Activated naive CD4-positive, alpha-beta T cell treated with anti-CD3 and anti-CD28 coated beads for 36 hours (primary cell): ENCODE results near the gene NES. TPM values are rescaled to one million over a fixed set of nuclear protein-coding genes. Genes with fewer than 3 reads are reported as not detected.

Experiments
- CTCF ChIA-PET: fragments of 350-600 bp; sonication (Branson Sonifier 250); formaldehyde crosslinking; loops from one replicate; lab custom pipeline; 2021; ENCODE audit warnings: antibody characterized with exemption; lab: Charles Lee
- DNase-seq: peaks from one replicate; pipeline ENCODE4 v3.0.0-alpha.2; 2020
- H3K27ac Mint-ChIP-seq: one replicate; pipeline ENCODE4 v1.8.0; 2021; ENCODE audit warnings: mild to moderate bottlenecking, mixed read lengths
- H3K27me3 Mint-ChIP-seq: one replicate; pipeline ENCODE4 v1.8.0; 2021; ENCODE audit warnings: low read depth, mixed read lengths
- H3K36me3 Mint-ChIP-seq: one replicate; pipeline ENCODE4 v1.8.0; 2021; ENCODE audit warnings: low read depth, mixed read lengths
- H3K4me1 Mint-ChIP-seq: one replicate; pipeline ENCODE4 v1.8.0; 2021; ENCODE audit warnings: low read depth, mixed read lengths
- H3K4me3 Mint-ChIP-seq: one replicate; pipeline ENCODE4 v1.8.0; 2021; ENCODE audit warnings: mild to moderate bottlenecking, moderate library complexity, mixed read lengths
- H3K9me3 Mint-ChIP-seq: one replicate; pipeline ENCODE4 v1.8.0; 2021; ENCODE audit warnings: mixed read lengths
- intact Hi-C: fragments of 100-400 bp; cut with micrococcal nuclease; formaldehyde crosslinking; loops from one replicate; pipeline ENCODE4 v1.15.1; 2023
- total RNA-seq, 2 experiments: library from RNA; stranded (reverse); gene quantifications; one replicate each; pipeline ENCODE4 v1.2.3, GENCODE V29; 2021

NES gene
- not detected for total RNA-seq

- peaks cover 49% of the 10 kb centered on the region for H3K27me3 Mint-ChIP-seq
- H3K36me3 Mint-ChIP-seq: no peaks in the 10 kb centered on the region
- CTCF ChIA-PET: interaction anchor here (0.6 to 12.2 kb wide), 15 partner anchors 10 to 117 kb away, joined by 3 to 123 read pairs (median 5); partner anchors contain the start of gene CRABP2
- H3K27ac Mint-ChIP-seq: no peak within 1 kb of the TSS
- peaks cover 14% of the 10 kb centered on the region for H3K4me1 Mint-ChIP-seq
- H3K9me3 Mint-ChIP-seq: no peaks in the 10 kb centered on the region
- no peak within 1 kb of the TSS for H3K4me3 Mint-ChIP-seq
- intact Hi-C loops: no loop called here
- no peak for DNase-seq
These were observed at the start of gene NES for GRCh38 chr1:156676820-156677615. Gene NES, minus strand, starts transcription at chr1:156677407. Its CDS starts 143 bp downstream, at chr1:156677264.

GRCh38 chr1:156726549-156727226, 49.5 kb upstream of the NES start:
- DNase-seq: peak; percentile 79
- Mint-ChIP-seq H3K36me3 (peaks cover 33% of the 10 kb centered on the region), H3K4me1 (peaks cover 36% of the 10 kb centered on the region), H3K4me3 (no peak overlapping the region), H3K27me3 (no peaks in the 10 kb centered on the region), H3K9me3 (no peaks in the 10 kb centered on the region), H3K27ac (peak overlapping the region; percentile 98)
- CTCF ChIA-PET: interaction anchor here (0.6 to 5.8 kb wide), 63 partner anchors 8 to 390 kb away, joined by 3 to 166 read pairs (median 5); partner anchors contain the start of genes CRABP2, HDGF, INSRR and MRPL24
- intact Hi-C loops: loop anchor here (1.0 to 5.0 kb wide), 6 partner anchors 20 to 389 kb away; partner anchors contain the start of genes CCT3, NTRK1 and TSACC

GRCh38 chr1:156725683-156726280, 48.6 kb upstream of the NES start:
- intact Hi-C loops: loop anchor here (1.0 to 5.0 kb wide), 6 partner anchors 19 to 388 kb away; partner anchors contain the start of genes CCT3, NTRK1 and TSACC
- Mint-ChIP-seq H3K36me3 (peaks cover 38% of the 10 kb centered on the region), H3K9me3 (no peaks in the 10 kb centered on the region), H3K4me1 (peaks cover 37% of the 10 kb centered on the region), H3K4me3 (no peak overlapping the region), H3K27ac (no peak overlapping the region), H3K27me3 (no peaks in the 10 kb centered on the region)
- CTCF ChIA-PET: interaction anchor here (0.6 to 5.8 kb wide), 63 partner anchors 8 to 389 kb away, joined by 3 to 166 read pairs (median 5); partner anchors contain the start of genes CRABP2, HDGF, INSRR and MRPL24
- DNase-seq: peak; percentile 87

- CTCF ChIA-PET: interaction anchor here (1.0 to 3.5 kb wide), 5 partner anchors 16 to 76 kb away, joined by 3 to 34 read pairs (median 6); partner anchors contain the start of gene CRABP2
- no peak overlapping the region for H3K4me3 Mint-ChIP-seq
- peak overlapping the region; percentile 30 for H3K27ac Mint-ChIP-seq
- no peak for DNase-seq
- intact Hi-C loops: loop anchor here (1.0 kb wide), 1 partner anchor 15 kb away; no protein-coding TSS in a partner anchor
- peaks cover 36% of the 10 kb centered on the region for H3K36me3 Mint-ChIP-seq
- peaks cover 21% of the 10 kb centered on the region for H3K4me1 Mint-ChIP-seq
- no peaks in the 10 kb centered on the region for H3K27me3 Mint-ChIP-seq
- no peaks in the 10 kb centered on the region for H3K9me3 Mint-ChIP-seq
These were observed 44.3 kb upstream of the NES start for GRCh38 chr1:156721535-156721934.

GRCh38 chr1:156721131-156721530, 43.9 kb upstream of the NES start:
- Mint-ChIP-seq H3K4me1 (peaks cover 21% of the 10 kb centered on the region), H3K4me3 (no peak overlapping the region), H3K9me3 (no peaks in the 10 kb centered on the region), H3K27ac (peak overlapping the region; percentile 30), H3K27me3 (no peaks in the 10 kb centered on the region), H3K36me3 (peaks cover 36% of the 10 kb centered on the region)
- DNase-seq: no peak
- intact Hi-C loops: loop anchor here (1.0 kb wide), 1 partner anchor 15 kb away; no protein-coding TSS in a partner anchor
- CTCF ChIA-PET: interaction anchor here (1.3 to 3.5 kb wide), 4 partner anchors 15 to 76 kb away, joined by 3 to 34 read pairs (median 12); partner anchors contain the start of gene CRABP2

GRCh38 chr1:156717351-156717750, 40.1 kb upstream of the NES start:
- intact Hi-C loops: no loop called here
- DNase-seq: no peak
- CTCF ChIA-PET: interaction anchor here (1.0 to 2.3 kb wide), 2 partner anchors 11 to 28 kb away, joined by 3 to 12 read pairs; partner anchors contain the start of gene CRABP2
- H3K27ac Mint-ChIP-seq: no peak overlapping the region
- no peak overlapping the region for H3K4me3 Mint-ChIP-seq
- H3K36me3 Mint-ChIP-seq: peaks cover 15% of the 10 kb centered on the region
- no peaks in the 10 kb centered on the region for H3K27me3 Mint-ChIP-seq
- H3K4me1 Mint-ChIP-seq: peaks cover 6% of the 10 kb centered on the region
- H3K9me3 Mint-ChIP-seq: no peaks in the 10 kb centered on the region

- no peak overlapping the region for H3K27ac Mint-ChIP-seq
- CTCF ChIA-PET: interaction anchor here (0.7 to 7.9 kb wide), 7 partner anchors 9 to 124 kb away, joined by 3 to 69 read pairs (median 7); partner anchors contain the start of genes CRABP2 and METTL25B
- H3K4me1 Mint-ChIP-seq: no peaks in the 10 kb centered on the region
- DNase-seq: no peak
- H3K36me3 Mint-ChIP-seq: peaks cover 6% of the 10 kb centered on the region
- intact Hi-C loops: no loop called here
- no peaks in the 10 kb centered on the region for H3K9me3 Mint-ChIP-seq
- no peaks in the 10 kb centered on the region for H3K27me3 Mint-ChIP-seq
- no peak overlapping the region for H3K4me3 Mint-ChIP-seq
These were observed 37.6 kb upstream of the NES start for GRCh38 chr1:156714830-156715229.

- peaks cover 6% of the 10 kb centered on the region for H3K36me3 Mint-ChIP-seq
These were observed 35.4 kb upstream of the NES start for GRCh38 chr1:156712626-156713025.

GRCh38 chr1:156711011-156711817, 34.0 kb upstream of the NES start:
- peaks cover 3% of the 10 kb centered on the region for H3K27me3 Mint-ChIP-seq
- CTCF ChIA-PET: interaction anchor here (0.6 to 7.9 kb wide), 8 partner anchors 15 to 278 kb away, joined by 3 to 69 read pairs (median 4); partner anchors contain the start of genes METTL25B and NTRK1
- H3K9me3 Mint-ChIP-seq: no peaks in the 10 kb centered on the region
- no peak overlapping the region for H3K27ac Mint-ChIP-seq
- no peak overlapping the region for H3K4me3 Mint-ChIP-seq
- DNase-seq: no peak
- H3K4me1 Mint-ChIP-seq: peaks cover 9% of the 10 kb centered on the region
- intact Hi-C loops: no loop called here
- H3K36me3 Mint-ChIP-seq: peaks cover 2% of the 10 kb centered on the region

More at GRCh38 chr1:156712626-156713025, 35.4 kb upstream of the NES start:
- Mint-ChIP-seq H3K27me3 (no peaks in the 10 kb centered on the region), H3K9me3 (no peaks in the 10 kb centered on the region), H3K27ac (no peak overlapping the region), H3K4me1 (no peaks in the 10 kb centered on the region), H3K4me3 (no peak overlapping the region)
- DNase-seq: no peak
- intact Hi-C loops: no loop called here
- CTCF ChIA-PET: interaction anchor here (1.6 to 7.9 kb wide), 4 partner anchors 12 to 88 kb away, joined by 5 to 69 read pairs (median 30); partner anchors contain the start of gene METTL25B

- CTCF ChIA-PET: interaction anchor here (6.4 to 11.8 kb wide), 3 partner anchors 16 to 19 kb away, joined by 53 to 183 read pairs (median 69); partner anchors contain the start of gene METTL25B
- intact Hi-C loops: loop anchor here (5.0 kb wide), 1 partner anchor 152 kb away; the partner anchor contains the start of gene NTRK1
- Mint-ChIP-seq H3K4me1 (peaks cover 21% of the 10 kb centered on the region), H3K27me3 (peaks cover 8% of the 10 kb centered on the region), H3K36me3 (no peaks in the 10 kb centered on the region), H3K9me3 (no peaks in the 10 kb centered on the region), H3K4me3 (no peak overlapping the region), H3K27ac (no peak overlapping the region)
- DNase-seq: no peak
These were observed 32.7 kb upstream of the NES start for GRCh38 chr1:156709757-156710489.
